ENCODE results near the gene CST9. TPM values are rescaled to one million over a fixed set of nuclear protein-coding genes. Genes with fewer than 3 reads are reported as not detected.

Gene CST9
- total RNA-seq, 6 donors from 2014 or later: not detected

DNA sequence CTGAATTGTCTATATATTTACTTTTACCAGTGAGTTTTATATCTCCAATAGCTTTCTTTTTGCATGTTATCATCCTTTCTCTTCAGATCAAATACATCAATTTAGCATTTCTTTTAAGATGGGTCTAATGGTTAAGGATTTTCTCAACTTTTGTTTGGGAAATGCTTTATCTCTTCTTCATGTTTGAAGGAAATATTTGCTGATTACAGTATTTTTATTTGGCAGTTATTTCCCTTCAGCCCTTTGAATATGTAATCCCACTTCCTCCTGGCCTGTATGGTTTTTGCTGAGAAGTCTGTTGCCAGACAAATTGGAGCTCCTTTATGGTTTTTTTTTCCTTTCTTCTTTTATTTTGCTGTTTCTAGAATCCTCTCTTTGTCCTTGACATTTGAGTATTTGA lies 30.7 kb downstream of the CST9 start:
- H3K9me3 ChIP-seq: no peaks in the 10 kb centered on the region
- no peak for TF ChIP-seq POLR2A (IDR thresholded peaks at IDR 0.05)
- TF ChIP-seq POLR2AphosphoS5 (IDR thresholded peaks at IDR 0.05): no peak
- no peak for TF ChIP-seq EP300 (IDR thresholded peaks at IDR 0.05)
- TF ChIP-seq, protein P1, sequence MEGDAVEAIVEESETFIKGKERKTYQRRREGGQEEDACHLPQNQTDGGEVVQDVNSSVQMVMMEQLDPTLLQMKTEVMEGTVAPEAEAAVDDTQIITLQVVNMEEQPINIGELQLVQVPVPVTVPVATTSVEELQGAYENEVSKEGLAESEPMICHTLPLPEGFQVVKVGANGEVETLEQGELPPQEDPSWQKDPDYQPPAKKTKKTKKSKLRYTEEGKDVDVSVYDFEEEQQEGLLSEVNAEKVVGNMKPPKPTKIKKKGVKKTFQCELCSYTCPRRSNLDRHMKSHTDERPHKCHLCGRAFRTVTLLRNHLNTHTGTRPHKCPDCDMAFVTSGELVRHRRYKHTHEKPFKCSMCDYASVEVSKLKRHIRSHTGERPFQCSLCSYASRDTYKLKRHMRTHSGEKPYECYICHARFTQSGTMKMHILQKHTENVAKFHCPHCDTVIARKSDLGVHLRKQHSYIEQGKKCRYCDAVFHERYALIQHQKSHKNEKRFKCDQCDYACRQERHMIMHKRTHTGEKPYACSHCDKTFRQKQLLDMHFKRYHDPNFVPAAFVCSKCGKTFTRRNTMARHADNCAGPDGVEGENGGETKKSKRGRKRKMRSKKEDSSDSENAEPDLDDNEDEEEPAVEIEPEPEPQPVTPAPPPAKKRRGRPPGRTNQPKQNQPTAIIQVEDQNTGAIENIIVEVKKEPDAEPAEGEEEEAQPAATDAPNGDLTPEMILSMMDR (IDR thresholded peaks at IDR 0.05): no peak
- DNase-seq (no peak), ATAC-seq (ENCODE audit: low FRiP score in 2 of 2) (no peak)
- H3K4me3 ChIP-seq: no peak overlapping the region
- H3K27me3 ChIP-seq: no peaks in the 10 kb centered on the region
- no peaks in the 10 kb centered on the region for H3K36me3 ChIP-seq
- no peaks in the 10 kb centered on the region for H3K4me1 ChIP-seq
- no peak overlapping the region for H3K27ac ChIP-seq

DNA sequence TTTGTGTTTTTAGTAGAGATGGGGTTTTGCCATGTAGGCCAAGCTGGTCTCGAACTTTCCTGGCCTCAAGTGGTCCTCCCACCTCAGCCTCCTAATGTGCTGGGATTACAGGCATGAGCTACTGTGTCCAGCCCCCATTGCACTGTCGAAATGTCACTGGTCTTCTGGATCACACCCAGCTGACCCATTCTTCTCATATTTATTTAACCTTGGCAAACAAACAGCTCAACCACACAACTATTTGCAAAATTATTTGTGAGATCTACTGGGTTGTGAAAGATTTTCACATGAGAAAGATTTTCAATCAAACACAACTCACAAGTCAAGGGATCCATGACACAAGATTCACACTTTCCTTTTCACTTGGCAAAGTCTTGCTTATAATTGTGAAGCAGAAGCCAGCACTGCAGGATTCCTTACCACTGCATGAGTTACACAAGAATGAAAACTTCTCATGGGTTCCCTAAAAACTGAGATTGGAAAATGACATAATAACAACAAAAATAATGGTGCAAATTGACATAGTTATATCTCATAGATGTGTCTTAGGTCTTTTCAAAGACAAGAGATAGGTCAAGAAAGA lies 35.4 kb downstream of the CST9 start:
- Histone ChIP-seq H3K9me3 (no peaks in the 10 kb centered on the region), H3K4me3 (no peak overlapping the region), H3K36me3 (no peaks in the 10 kb centered on the region), H3K27ac (no peak overlapping the region), H3K4me1 (no peaks in the 10 kb centered on the region), H3K27me3 (no peaks in the 10 kb centered on the region)
- TF ChIP-seq POLR2A (IDR thresholded peaks at IDR 0.05): no peak
- TF ChIP-seq POLR2AphosphoS5 (IDR thresholded peaks at IDR 0.05): no peak
- TF ChIP-seq EP300 (IDR thresholded peaks at IDR 0.05): no peak
- ATAC-seq (ENCODE audit: low FRiP score in 2 of 2) (no peak), DNase-seq (no peak)
- 77 to 90% methylated on average over 2 of the region's 2 CpGs for WGBS, 2 donors

DNA sequence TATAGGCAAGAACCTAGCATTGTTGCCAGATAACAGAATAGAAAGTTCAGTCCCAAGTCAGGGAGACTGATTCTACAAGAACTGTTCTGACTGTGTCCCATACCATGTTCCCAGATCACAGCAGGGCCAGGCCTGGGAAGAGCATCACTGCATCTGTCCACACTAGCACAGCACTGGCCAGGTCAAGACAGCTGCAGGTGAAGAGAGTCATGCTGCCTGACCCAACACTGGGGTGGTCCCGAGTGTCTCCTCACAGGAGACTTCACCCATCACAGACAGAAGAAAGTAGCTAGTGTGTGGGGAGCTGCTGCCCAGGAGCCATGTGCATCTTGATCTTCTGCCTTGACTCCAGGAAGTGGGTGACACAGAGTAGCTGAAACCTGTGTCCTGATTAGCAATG lies 36.1 kb downstream of the CST9 start:
- H3K36me3 ChIP-seq: no peaks in the 10 kb centered on the region
- H3K9me3 ChIP-seq: no peaks in the 10 kb centered on the region
- TF ChIP-seq, protein P1 (IDR thresholded peaks at IDR 0.05): no peak
- TF ChIP-seq POLR2A (IDR thresholded peaks at IDR 0.05) (no peak), POLR2AphosphoS5 (IDR thresholded peaks at IDR 0.05) (no peak), EP300 (IDR thresholded peaks at IDR 0.05) (no peak)
- ATAC-seq (ENCODE audit: low FRiP score in 2 of 2) (no peak), DNase-seq (no peak)
- 67 to 91% methylated on average over 1 of the region's 1 CpG for WGBS, 2 donors
- no peak overlapping the region for H3K27ac ChIP-seq
- no peak overlapping the region for H3K4me3 ChIP-seq
- no peaks in the 10 kb centered on the region for H3K4me1 ChIP-seq
- H3K27me3 ChIP-seq: no peaks in the 10 kb centered on the region

DNA sequence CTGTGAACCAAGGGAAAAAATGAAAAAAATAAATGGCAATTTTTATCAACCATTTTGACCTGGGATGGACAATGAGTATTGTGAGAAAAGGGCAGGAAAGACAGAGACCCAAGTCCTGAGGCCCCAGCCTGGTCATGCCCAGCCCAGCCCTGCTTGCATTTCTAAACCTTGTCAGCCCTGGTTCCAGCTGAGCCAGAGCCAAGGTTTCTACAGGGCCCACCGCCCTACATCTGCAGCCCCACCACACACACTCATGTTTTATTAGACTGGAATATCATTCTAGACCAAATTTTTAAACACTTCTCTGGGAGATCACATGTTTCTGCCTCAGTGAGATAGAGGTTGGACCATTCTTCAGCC lies 36.8 kb downstream of the CST9 start:
- WGBS, 2 donors: 88 to 100% methylated on average over 1 of the region's 1 CpG
- Histone ChIP-seq H3K4me3 (no peak overlapping the region), H3K27ac (no peak overlapping the region), H3K4me1 (no peaks in the 10 kb centered on the region), H3K9me3 (no peaks in the 10 kb centered on the region), H3K36me3 (no peaks in the 10 kb centered on the region), H3K27me3 (no peaks in the 10 kb centered on the region)
- TF ChIP-seq EP300 (IDR thresholded peaks at IDR 0.05) (no peak), POLR2AphosphoS5 (IDR thresholded peaks at IDR 0.05) (no peak), POLR2A (IDR thresholded peaks at IDR 0.05) (no peak)
- TF ChIP-seq, protein P1 (IDR thresholded peaks at IDR 0.05): no peak
- ATAC-seq (ENCODE audit: low FRiP score in 2 of 2) (no peak), DNase-seq (no peak)

DNA sequence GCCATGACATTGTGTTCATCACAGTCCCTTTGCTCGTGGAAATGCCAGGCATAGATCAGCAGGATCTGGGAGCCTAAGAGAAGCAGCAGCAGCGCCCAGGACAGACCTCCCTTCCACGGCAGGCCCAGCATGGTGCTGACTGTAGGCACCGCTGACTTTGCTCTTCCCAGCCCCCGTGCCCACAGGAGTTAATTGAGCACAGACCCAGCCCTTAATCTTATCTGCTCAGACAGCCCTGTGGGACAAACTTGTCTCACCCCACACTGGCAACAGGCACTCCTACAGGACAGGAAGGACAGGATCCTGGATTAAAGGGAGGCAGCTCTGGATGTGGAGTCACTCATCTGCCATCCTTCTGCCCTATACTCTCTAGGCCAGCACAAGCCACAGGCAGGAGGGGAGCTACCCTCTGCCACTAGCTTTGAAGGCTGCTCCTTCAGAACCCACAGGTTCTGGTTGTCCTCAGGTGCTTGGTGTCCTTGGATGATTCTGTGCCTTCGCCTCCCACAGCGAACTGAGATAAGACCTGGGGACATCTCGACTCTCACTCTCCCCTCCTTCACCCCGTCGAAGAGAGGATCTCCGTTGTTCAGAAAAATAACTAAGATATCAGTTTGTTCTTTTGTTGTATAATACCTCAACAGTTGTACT lies 37.3 kb downstream of the CST9 start, which contains the start of gene CST9L:
Gene CST9L, minus strand, starts transcription at position 165 of the 651 bp plus-strand sequence. Its CDS starts 34 bp downstream, at position 131.
- Histone ChIP-seq H3K27me3 (no peaks in the 10 kb centered on the region), H3K27ac (no peak within 1 kb of the TSS), H3K36me3 (no peaks in the 10 kb centered on the region), H3K4me1 (no peaks in the 10 kb centered on the region), H3K9me3 (no peaks in the 10 kb centered on the region), H3K4me3 (no peak within 1 kb of the TSS)
- 77 to 85% methylated on average over 6 to 11 of the region's 11 CpGs for WGBS, 2 donors
- no peak for ATAC-seq (ENCODE audit: low FRiP score in 2 of 2)
- DNase-seq: peak in 1 of 2 donors; percentile 13
- TF ChIP-seq EP300 (IDR thresholded peaks at IDR 0.05) (no peak), POLR2AphosphoS5 (IDR thresholded peaks at IDR 0.05) (no peak), POLR2A (IDR thresholded peaks at IDR 0.05) (no peak)
- TF ChIP-seq, protein P1 (IDR thresholded peaks at IDR 0.05): no peak
